IMR-90 (cell line): ENCODE measurements around the gene SLC6A13. TPM values are rescaled to one million over a fixed set of nuclear protein-coding genes. Genes with fewer than 3 reads are reported as not detected.

Source experiments
- ATAC-seq: fragments of 200-7000 bp; cut with Tn5 transposase; 2 replicates; pipeline ENCODE4 v1.9.1; 2020; ENCODE audit warnings: low read depth, mild to moderate bottlenecking, moderate library complexity
- BruUV-seq: library from RNA; stranded (reverse); fragments of 400-500 nt; replicated peaks from 2 replicates; lab custom pipeline; 2021; lab: Mats Ljungman, UMichigan
- CTCF ChIA-PET: fragments of 300-600 bp; formaldehyde crosslinking; extraction: SDS; loops from one replicate; lab custom pipeline; 2021; ENCODE audit warnings: antibody characterized with exemption; lab: Yijun Ruan, JAX
- POLR2A ChIA-PET: fragments of 300-600 bp; sonication (Branson Sonifier 250); formaldehyde crosslinking; loops from one replicate; lab custom pipeline; 2022; ENCODE audit warnings: antibody characterized with exemption; ENCODE audit not compliant: unreplicated experiment; lab: Charles Lee
- DNase-seq: peaks from one replicate; pipeline ENCODE4 v3.0.0; 2013
- H2AFZ ChIP-seq: replicated peaks from 2 replicates; pipeline ENCODE3; 2013; ENCODE audit warnings: low read length, mild to moderate bottlenecking; ENCODE audit not compliant: poor library complexity
- H2AK5ac ChIP-seq: 2 replicates; pipeline ENCODE4 v1.6.1; 2013; ENCODE audit warnings: low read depth, low read length, inconsistent platforms
- H2AK9ac ChIP-seq: replicated peaks from 2 replicates; pipeline ENCODE3; 2013; ENCODE audit warnings: mild to moderate bottlenecking, low read depth, low read length, moderate library complexity; ENCODE audit not compliant: poor library complexity
- H2BK120ac ChIP-seq: 2 replicates; pipeline ENCODE4 v1.6.1; 2013; ENCODE audit warnings: low read depth, low read length, inconsistent platforms
- H2BK15ac ChIP-seq: 3 replicates; pipeline ENCODE4 v1.6.1; 2013; ENCODE audit warnings: low read depth, low read length, inconsistent platforms
- H2BK20ac ChIP-seq: 2 replicates; pipeline ENCODE4 v1.6.1; 2013; ENCODE audit warnings: low read depth, mild to moderate bottlenecking, inconsistent platforms, low read length, moderate library complexity
- H2BK5ac ChIP-seq: 2 replicates; pipeline ENCODE4 v1.6.1; 2013; ENCODE audit warnings: mild to moderate bottlenecking, low read depth, low read length, inconsistent platforms; ENCODE audit not compliant: poor library complexity, severe bottlenecking
- H3K14ac ChIP-seq: replicated peaks from 2 replicates; pipeline ENCODE4 v1.6.1; 2013; ENCODE audit warnings: low read depth, low read length, inconsistent platforms
- H3K18ac ChIP-seq: 2 replicates; pipeline ENCODE4 v1.6.1; 2013; ENCODE audit warnings: low read depth, low read length, control low read depth
- H3K23ac ChIP-seq: 2 replicates; pipeline ENCODE4 v1.6.1; 2013; ENCODE audit warnings: low read depth, low read length, inconsistent platforms
- H3K27ac ChIP-seq: 2 replicates; pipeline ENCODE4 v1.5.1; 2013; ENCODE audit warnings: mild to moderate bottlenecking, control low read depth, low read length; ENCODE audit not compliant: insufficient read depth
- H3K27me3 ChIP-seq: 2 replicates; pipeline ENCODE4 v1.6.1; 2013; ENCODE audit warnings: low read length; ENCODE audit not compliant: control insufficient read depth, insufficient read depth
- H3K36me3 ChIP-seq: 2 replicates; pipeline ENCODE4 v1.6.1; 2013; ENCODE audit warnings: low read length, mixed read lengths; ENCODE audit not compliant: control insufficient read depth, insufficient read depth
- H3K4ac ChIP-seq: 2 replicates; pipeline ENCODE4 v1.6.1; 2013; ENCODE audit warnings: low read depth, low read length, inconsistent platforms
- H3K4me1 ChIP-seq: 2 replicates; pipeline ENCODE4 v1.6.1; 2013; ENCODE audit warnings: low read length, mixed read lengths; ENCODE audit not compliant: control insufficient read depth, insufficient read depth
- H3K4me2 ChIP-seq: 2 replicates; pipeline ENCODE4 v1.6.1; 2013; ENCODE audit warnings: low read depth, mild to moderate bottlenecking, control low read depth, low read length, moderate library complexity
- H3K4me3 ChIP-seq: 2 replicates; pipeline ENCODE4 v1.5.1; 2013; ENCODE audit warnings: low read depth, mild to moderate bottlenecking, control low read depth, low read length, moderate library complexity; ENCODE audit not compliant: insufficient read depth
- H3K56ac ChIP-seq: 2 replicates; pipeline ENCODE4 v1.6.1; 2013; ENCODE audit warnings: low read length, inconsistent platforms; ENCODE audit not compliant: insufficient read depth; ENCODE audit errors: extremely low read depth
- H3K79me1 ChIP-seq, 2 experiments: 2 replicates each; pipeline ENCODE4 v1.6.1; 2013; ENCODE audit warnings: low read length in 2 of 2, inconsistent platforms in 1 of 2, low read depth in 1 of 2
- H3K9ac ChIP-seq: 2 replicates; pipeline ENCODE4 v1.6.1; 2013; ENCODE audit warnings: low read depth, low read length, control low read depth
- H3K9me1 ChIP-seq: 2 replicates; pipeline ENCODE4 v1.6.1; 2013; ENCODE audit warnings: low read length, inconsistent platforms; ENCODE audit not compliant: insufficient read depth
- H3K9me3 ChIP-seq: 2 replicates; pipeline ENCODE4 v1.6.1; 2013; ENCODE audit warnings: low read length; ENCODE audit not compliant: control insufficient read depth, insufficient read depth
- H4K20me1 ChIP-seq: 2 replicates; pipeline ENCODE4 v1.6.1; 2013; ENCODE audit warnings: low read length, inconsistent platforms; ENCODE audit not compliant: insufficient read depth
- H4K5ac ChIP-seq: 2 replicates; pipeline ENCODE4 v1.6.1; 2013; ENCODE audit warnings: mild to moderate bottlenecking, low read depth, low read length, control low read depth
- H4K8ac ChIP-seq, 2 experiments: 2 replicates each; pipeline ENCODE4 v1.6.1; 2013; ENCODE audit warnings: low read depth in 2 of 2, low read length in 2 of 2, control low read depth in 1 of 2, inconsistent platforms in 1 of 2
- H4K91ac ChIP-seq: 2 replicates; pipeline ENCODE4 v1.6.1; 2013; ENCODE audit warnings: low read depth, low read length, inconsistent platforms; ENCODE audit not compliant: insufficient read depth
- BHLHE40 ChIP-seq: fragments of 150-350 bp; IDR thresholded peaks from 2 replicates; pipeline ENCODE4 v1.6.1; 2016; ENCODE audit warnings: mild to moderate bottlenecking, low read depth, low read length
- MAFK ChIP-seq: IDR thresholded peaks from 2 replicates; pipeline ENCODE4 v1.6.1; 2012; ENCODE audit warnings: low read depth, low read length, improper control_type of control experiment
- MXI1 ChIP-seq: IDR thresholded peaks from 2 replicates; pipeline ENCODE4 v1.6.1; 2012; ENCODE audit warnings: low read depth, mild to moderate bottlenecking, low read length, moderate library complexity, borderline replicate concordance
- RAD21 ChIP-seq: IDR thresholded peaks from 2 replicates; pipeline ENCODE4 v1.6.1; 2012; ENCODE audit warnings: low read length, improper control_type of control experiment
- RCOR1 ChIP-seq: IDR thresholded peaks from 2 replicates; pipeline ENCODE4 v1.6.1; 2012; ENCODE audit warnings: mild to moderate bottlenecking, low read length, improper control_type of control experiment; ENCODE audit not compliant: insufficient replicate concordance
- WGBS, 2 experiments: methylation state at CpG; one replicate each; pipeline versions ENCODE4 v1.1.5 to v1.1.7; 2013; ENCODE audit warnings: missing lambda C conversion rate in 2 of 2; ENCODE audit not compliant: insufficient read length in 1 of 2; ENCODE audit errors: extremely low coverage in 2 of 2; 5-methylcytosine and 5-hydroxymethylcytosine counted together
- dilution Hi-C: fragments of 300-500 bp; cut with HindIII; formaldehyde crosslinking; loops from one replicate; pipeline ENCODE4 v1.14.3; 2018; ENCODE audit warnings: low sequenced_read_pairs; ENCODE audit not compliant: unreplicated experiment
- in situ Hi-C: fragments of 300-500 bp; cut with MboI; formaldehyde crosslinking; loops from 3 replicates; pipeline ENCODE4 v1.14.3; 2019; ENCODE audit warnings: low sequenced_read_pairs, inconsistent platforms, mixed read lengths
- intact Hi-C: fragments of 100-400 bp; cut with micrococcal nuclease; formaldehyde crosslinking; loops from 2 replicates; pipeline ENCODE4 v1.10.0; 2022
- polyA plus RNA-seq, 3 experiments: library from polyadenylated mRNA; depleted of rRNA; stranded (reverse); fragments of >200 nt; gene quantifications; 2 replicates each; pipeline ENCODE4 v1.2.3, GENCODE V29; 2012; ENCODE audit warnings: low replicate concordance in 1 of 3
- total RNA-seq: library from RNA; depleted of rRNA; stranded (reverse); fragments of >200 nt; gene quantifications from 2 replicates; pipeline ENCODE4 v1.2.3, GENCODE V29; 2012
- TF ChIP-seq, protein P1 (sequence below): fragments of 150-350 bp; IDR thresholded peaks from 2 replicates; pipeline ENCODE4 v1.6.1; 2016; ENCODE audit warnings: low read depth, mild to moderate bottlenecking, low read length, moderate library complexity, borderline replicate concordance

The SLC6A13 gene
- total and polyA plus RNA-seq, 2 of the 4 experiments (the other 2 are of a cell fraction) = under 0.01 to 0.10 TPM

DNA sequence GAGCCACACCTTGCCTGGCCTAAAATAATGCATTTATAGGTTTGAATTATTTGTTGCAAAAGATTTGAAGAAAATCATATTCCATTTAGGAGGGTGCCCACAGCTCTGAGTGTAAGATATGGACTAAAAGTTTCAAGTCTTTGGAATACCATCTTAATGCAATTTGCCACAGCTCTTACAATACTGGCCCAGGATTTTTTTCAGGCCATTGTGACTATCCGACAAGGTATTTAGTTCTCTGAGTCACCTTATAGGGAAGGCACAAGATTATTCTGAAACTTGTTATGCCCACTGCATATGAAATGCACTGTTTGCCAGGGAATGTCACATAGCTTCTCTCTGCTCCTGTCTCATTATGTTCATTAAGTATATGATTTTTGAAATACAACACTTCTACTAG lies 29.6 kb upstream of the SLC6A13 start:
- no peak overlapping the region for H3K9ac ChIP-seq
- no peak overlapping the region for H2BK5ac ChIP-seq
- H2AK5ac ChIP-seq = no peak overlapping the region
- H3K79me1 ChIP-seq = peaks cover 10 to 12% of the 10 kb centered on the region in 2 experiments; a peak in 2 of 4 replicates
- no peak overlapping the region for H2BK15ac ChIP-seq
- no peak overlapping the region for H2AK9ac ChIP-seq
- H3K27ac ChIP-seq = no peak overlapping the region
- DNase-seq (peak; percentile 51), ATAC-seq (peak; percentile 35; the same call in 1 of the 2 replicates)
- no peak overlapping the region for H3K18ac ChIP-seq
- H4K91ac ChIP-seq = no peak overlapping the region
- peaks cover 3% of the 10 kb centered on the region; the same call in 1 of the 2 replicates for H4K20me1 ChIP-seq
- H3K9me1 ChIP-seq = peaks cover 5% of the 10 kb centered on the region; the same call in 1 of the 2 replicates
- H3K14ac ChIP-seq = no peak overlapping the region
- H2BK20ac ChIP-seq = no peak overlapping the region
- H3K4me1 ChIP-seq = peaks cover 2% of the 10 kb centered on the region
- no peak overlapping the region for H3K4me2 ChIP-seq
- no peak overlapping the region for H2AFZ ChIP-seq
- intact Hi-C loops = loop anchor here (5.0 kb wide), 1 partner anchor 40 kb away; no protein-coding TSS in a partner anchor
- H4K5ac ChIP-seq = no peak overlapping the region
- no TSS peak for BruUV-seq
- H3K56ac ChIP-seq = no peak overlapping the region
- CTCF ChIA-PET = no interaction called here
- peaks cover 30% of the 10 kb centered on the region for H3K36me3 ChIP-seq
- dilution Hi-C loops = no loop called here
- H2BK120ac ChIP-seq = no peak overlapping the region
- no peak overlapping the region for H3K4ac ChIP-seq
- POLR2A ChIA-PET = no interaction called here
- H3K9me3 ChIP-seq = no peaks in the 10 kb centered on the region
- H3K23ac ChIP-seq = no peak overlapping the region
- no peak overlapping the region for H4K8ac ChIP-seq
- no peaks in the 10 kb centered on the region for H3K27me3 ChIP-seq
- no CpG with 5 or more reads among the region's 1 CpG for WGBS, 2 experiments
- TF ChIP-seq, protein P1, sequence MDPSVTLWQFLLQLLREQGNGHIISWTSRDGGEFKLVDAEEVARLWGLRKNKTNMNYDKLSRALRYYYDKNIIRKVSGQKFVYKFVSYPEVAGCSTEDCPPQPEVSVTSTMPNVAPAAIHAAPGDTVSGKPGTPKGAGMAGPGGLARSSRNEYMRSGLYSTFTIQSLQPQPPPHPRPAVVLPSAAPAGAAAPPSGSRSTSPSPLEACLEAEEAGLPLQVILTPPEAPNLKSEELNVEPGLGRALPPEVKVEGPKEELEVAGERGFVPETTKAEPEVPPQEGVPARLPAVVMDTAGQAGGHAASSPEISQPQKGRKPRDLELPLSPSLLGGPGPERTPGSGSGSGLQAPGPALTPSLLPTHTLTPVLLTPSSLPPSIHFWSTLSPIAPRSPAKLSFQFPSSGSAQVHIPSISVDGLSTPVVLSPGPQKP = no peak
- TF ChIP-seq RCOR1 (no peak), BHLHE40 (no peak), RAD21 (no peak), MAFK (no peak), MXI1 (no peak)
- no peak overlapping the region for H3K4me3 ChIP-seq
- in situ Hi-C loops = no loop called here
